Panc1 (cell line): ENCODE data around the gene KCTD14. TPM values are rescaled to one million over a fixed set of nuclear protein-coding genes. Genes with fewer than 3 reads are reported as not detected.

Source experiments
- ATAC-seq: fragments of 200-7000 bp; cut with Tn5 transposase; 2 replicates; pipeline ENCODE4 v1.9.1; 2020; ENCODE audit warnings: mild to moderate bottlenecking, moderate library complexity
- BruUV-seq: library from RNA; stranded (reverse); fragments of 400-500 nt; replicated peaks from 2 replicates; lab custom pipeline; 2021; lab: Mats Ljungman, UMichigan
- CTCF ChIA-PET: fragments of 300-600 bp; sonication (Branson Sonifier 250); formaldehyde crosslinking; loops from one replicate; lab custom pipeline; 2022; ENCODE audit warnings: antibody characterized with exemption; lab: Charles Lee
- POLR2A ChIA-PET: fragments of 300-600 bp; sonication (Branson Sonifier 250); formaldehyde crosslinking; loops from one replicate; lab custom pipeline; 2022; ENCODE audit warnings: antibody characterized with exemption; lab: Charles Lee
- DNase-seq: peaks from one replicate; pipeline ENCODE4 v3.0.0-alpha.2; 2010; ENCODE audit warnings: low read depth, low spot score
- H3K27ac ChIP-seq: 2 replicates; pipeline ENCODE4 v1.5.1; 2011; ENCODE audit warnings: mild to moderate bottlenecking, low read length, inconsistent platforms
- H3K27me3 ChIP-seq: fragments of 200-500 bp; sonication (Bioruptor generic); 2 replicates; pipeline ENCODE4 v1.6.0; 2014; ENCODE audit warnings: low read length, inconsistent platforms; ENCODE audit not compliant: control insufficient read depth, insufficient read depth
- H3K36me3 ChIP-seq: fragments of 200-500 bp; sonication (Bioruptor generic); 2 replicates; pipeline ENCODE4 v1.5.1; 2014; ENCODE audit warnings: inconsistent platforms, mild to moderate bottlenecking, low read length, moderate library complexity; ENCODE audit not compliant: control insufficient read depth, insufficient read depth
- H3K4me1 ChIP-seq: 2 replicates; pipeline ENCODE4 v1.5.1; 2011; ENCODE audit warnings: inconsistent platforms, mild to moderate bottlenecking, low read length, moderate library complexity; ENCODE audit not compliant: control insufficient read depth, insufficient read depth
- H3K4me3 ChIP-seq, 2 experiments: 2 replicates each; pipeline ENCODE4 v1.5.1; 2011 to 2012; ENCODE audit warnings: low read depth in 2 of 2, low read length in 2 of 2, mild to moderate bottlenecking in 2 of 2, inconsistent platforms in 1 of 2, moderate library complexity in 1 of 2
- H3K9me3 ChIP-seq: fragments of 200-500 bp; sonication (Bioruptor generic); 2 replicates; pipeline ENCODE4 v1.5.1; 2014; ENCODE audit warnings: low read depth, mild to moderate bottlenecking, inconsistent platforms, low read length, moderate library complexity; ENCODE audit not compliant: control insufficient read depth, insufficient read depth
- CTCF ChIP-seq: fragments of 450-650 bp; IDR thresholded peaks from 2 replicates; pipeline ENCODE4 v1.5.1; 2017; ENCODE audit warnings: mild to moderate bottlenecking
- POLR2AphosphoS5 ChIP-seq: IDR thresholded peaks from 2 replicates; pipeline ENCODE4 v1.6.1; 2012; ENCODE audit warnings: mild to moderate bottlenecking, low read depth, low read length, moderate library complexity
- REST ChIP-seq, 2 experiments: IDR thresholded peaks; 2 replicates each; pipeline ENCODE4 v1.6.1; 2011 to 2012; ENCODE audit warnings: low read depth in 2 of 2, control low read depth in 1 of 2, low read length in 1 of 2, mild to moderate bottlenecking in 1 of 2, moderate library complexity in 1 of 2; ENCODE audit not compliant: insufficient read depth in 1 of 2
- SIN3A ChIP-seq: IDR thresholded peaks from 2 replicates; pipeline ENCODE4 v1.6.1; 2012; ENCODE audit warnings: low read depth, mild to moderate bottlenecking, low read length, moderate library complexity, borderline replicate concordance; ENCODE audit not compliant: insufficient read depth
- TCF7L2 ChIP-seq: IDR thresholded peaks from 2 replicates; pipeline ENCODE4 v1.6.1; 2011; ENCODE audit warnings: mild to moderate bottlenecking, low read depth, low read length, inconsistent platforms
- in situ Hi-C: cut with HindIII; loops from 2 replicates; pipeline ENCODE4 v1.10.0; 2016; ENCODE audit warnings: low sequenced_read_pairs, low pct_unique_long_range_greater_than_20kb
- intact Hi-C: fragments of 100-400 bp; cut with micrococcal nuclease; formaldehyde crosslinking; loops from one replicate; pipeline ENCODE4 v1.10.0; 2022; ENCODE audit not compliant: unreplicated experiment
- total RNA-seq: library from RNA; stranded (reverse); gene quantifications from one replicate; pipeline ENCODE4 v1.2.1, GENCODE V29; 2021; ENCODE audit not compliant: unreplicated experiment

KCTD14 gene
- total RNA-seq, 1 experiment from 2014 or later = 19.3 TPM

GRCh38 chr11:78034623-78035022, 11.5 kb upstream of the KCTD14 start:
- Histone ChIP-seq H3K4me3 (no peak overlapping the region), H3K36me3 (no peaks in the 10 kb centered on the region), H3K9me3 (no peaks in the 10 kb centered on the region), H3K27ac (no peak overlapping the region), H3K4me1 (peaks cover 12% of the 10 kb centered on the region), H3K27me3 (no peaks in the 10 kb centered on the region)
- ATAC-seq (no peak), DNase-seq (no peak)
- ChIA-PET POLR2A (no interaction called here), CTCF (interaction anchor here (0.7 kb wide), 1 partner anchor 329 kb away, joined by 3 read pairs; no protein-coding TSS in a partner anchor)
- in situ Hi-C loops = no loop called here
- intact Hi-C loops = no loop called here
- no TSS peak for BruUV-seq
- TF ChIP-seq TCF7L2 (no peak), REST (IDR thresholded peaks at IDR 0.05; ENCODE audit: insufficient read depth in 1 of 2, low read depth in 2 of 2, low read length in 1 of 2) (no peak), POLR2AphosphoS5 (no peak)

- no peaks in the 10 kb centered on the region for H3K9me3 ChIP-seq
- DNase-seq (no peak), ATAC-seq (no peak)
- CTCF ChIA-PET = no interaction called here
- TF ChIP-seq POLR2AphosphoS5 (no peak), CTCF (no peak), SIN3A (no peak), TCF7L2 (no peak), REST (IDR thresholded peaks at IDR 0.05; ENCODE audit: insufficient read depth in 1 of 2, low read depth in 2 of 2, low read length in 1 of 2) (no peak)
- peaks cover 10% of the 10 kb centered on the region; the same call in 1 of the 2 replicates for H3K4me1 ChIP-seq
- BruUV-seq = no TSS peak
- in situ Hi-C loops (no loop called here), intact Hi-C loops (no loop called here)
- POLR2A ChIA-PET = no interaction called here
- H3K36me3 ChIP-seq = no peaks in the 10 kb centered on the region
- no peak overlapping the region for H3K4me3 ChIP-seq
- H3K27me3 ChIP-seq = no peaks in the 10 kb centered on the region
- H3K27ac ChIP-seq = no peak overlapping the region
Observed at GRCh38 chr11:78033040-78033439, 10.0 kb upstream of the KCTD14 start.
